HL-60 (cell line): Measurements from ENCODE around the gene FOXC2.

Experiments used
- DNase-seq, 2 experiments: peaks; one replicate each; pipeline ENCODE4 v3.0.0-alpha.2; 2010 to 2020; ENCODE audit warnings: low read depth in 1 of 2, low spot score in 1 of 2
- H3K27ac ChIP-seq: fragments of 250-450 bp; sonication (Bioruptor Pico); replicated peaks from 2 replicates; pipeline ENCODE4 v1.5.1; 2020; ENCODE audit warnings: mild to moderate bottlenecking, moderate library complexity
- H3K27me3 ChIP-seq: fragments of 250-450 bp; sonication (Bioruptor Pico); 2 replicates; pipeline ENCODE4 v1.5.1; 2021; ENCODE audit warnings: mild to moderate bottlenecking, moderate library complexity; ENCODE audit not compliant: insufficient read depth, poor library complexity, severe bottlenecking
- H3K4me3 ChIP-seq: replicated peaks from 2 replicates; pipeline ENCODE4 v1.5.1; 2011; ENCODE audit warnings: mild to moderate bottlenecking, control low read depth, low read length; ENCODE audit not compliant: insufficient read depth
- CTCF ChIP-seq: IDR thresholded peaks from one replicate; pipeline ENCODE4 v1.5.1; 2011; ENCODE audit warnings: low read length, control low read depth, inconsistent platforms; ENCODE audit not compliant: insufficient read depth
- GABPA ChIP-seq: IDR thresholded peaks from 2 replicates; pipeline ENCODE4 v1.6.1; 2012; ENCODE audit warnings: low read depth
- POLR2AphosphoS5 ChIP-seq: IDR thresholded peaks from 2 replicates; pipeline ENCODE4 v1.6.1; 2012; ENCODE audit warnings: low read depth
- REST ChIP-seq: IDR thresholded peaks from 2 replicates; pipeline ENCODE4 v1.6.1; 2012; ENCODE audit warnings: low read depth; ENCODE audit not compliant: insufficient replicate concordance
- SPI1 ChIP-seq: IDR thresholded peaks from 2 replicates; pipeline ENCODE4 v1.6.1; 2012; ENCODE audit warnings: low read depth, mild to moderate bottlenecking, borderline replicate concordance

FOXC2 gene

GRCh38 chr16:86549076-86549892 lies 17.3 kb upstream of the FOXC2 start:
- Histone ChIP-seq H3K27me3 (no peaks in the 10 kb centered on the region), H3K27ac (no peak overlapping the region), H3K4me3 (no peak overlapping the region)
- DNase-seq = no peak
- TF ChIP-seq SPI1 = no peak
- TF ChIP-seq POLR2AphosphoS5 = no peak
- no peak for TF ChIP-seq CTCF
- no peak for TF ChIP-seq REST
- TF ChIP-seq GABPA = no peak

- no peaks in the 10 kb centered on the region for H3K27me3 ChIP-seq
- DNase-seq = no peak
- TF ChIP-seq POLR2AphosphoS5 = no peak
- TF ChIP-seq GABPA = no peak
- H3K4me3 ChIP-seq = no peak overlapping the region
- H3K27ac ChIP-seq = no peak overlapping the region
These were observed 16.8 kb upstream of the FOXC2 start for GRCh38 chr16:86549893-86550190.

GRCh38 chr16:86550281-86550680 lies 16.3 kb upstream of the FOXC2 start:
- Histone ChIP-seq H3K4me3 (no peak overlapping the region), H3K27ac (no peak overlapping the region), H3K27me3 (no peaks in the 10 kb centered on the region)
- DNase-seq = no peak
- TF ChIP-seq REST = no peak
- TF ChIP-seq GABPA = no peak
- TF ChIP-seq POLR2AphosphoS5 = no peak
- TF ChIP-seq CTCF = no peak
- TF ChIP-seq SPI1 = no peak

- no peak overlapping the region for H3K4me3 ChIP-seq
- no peak overlapping the region for H3K27ac ChIP-seq
- no peaks in the 10 kb centered on the region for H3K27me3 ChIP-seq
- DNase-seq = no peak
- TF ChIP-seq POLR2AphosphoS5 (no peak), REST (no peak), SPI1 (no peak)
These were observed 13.3 kb upstream of the FOXC2 start for GRCh38 chr16:86553356-86553755.
